GM23338 (cell line): ENCODE measurements around the gene DGKB. TPM values are rescaled to one million over a fixed set of nuclear protein-coding genes. Genes with fewer than 3 reads are reported as not detected.

Source experiments
- ATAC-seq: fragments of 200-7000 bp; cut with Tn5 transposase; 3 replicates; pipeline ENCODE4 v1.9.1; 2020
- DNase-seq: peaks from one replicate; pipeline ENCODE4 v3.0.0-alpha.2; 2015; ENCODE audit warnings: low spot score
- H2AFZ ChIP-seq: fragments of 200-600 bp; sonication (generic); 2 replicates; pipeline ENCODE4 v1.8.0; 2016; ENCODE audit warnings: antibody characterized with exemption, mild to moderate bottlenecking, moderate library complexity
- H3F3A ChIP-seq: fragments of 200-600 bp; sonication (generic); replicated peaks from 2 replicates; pipeline ENCODE4 v1.8.0; 2017; ENCODE audit warnings: antibody characterized with exemption, mixed run types, low read depth
- H3K27ac ChIP-seq: fragments of 200-600 bp; sonication (generic); 2 replicates; pipeline ENCODE4 v1.6.1; 2016; ENCODE audit warnings: low read depth
- H3K27me3 ChIP-seq: fragments of 200-600 bp; sonication (generic); 2 replicates; pipeline ENCODE4 v1.8.0; 2016; ENCODE audit warnings: mild to moderate bottlenecking, mixed run types, moderate library complexity; ENCODE audit not compliant: insufficient read depth
- H3K36me3 ChIP-seq: fragments of 200-600 bp; sonication (generic); 2 replicates; pipeline ENCODE4 v1.8.0; 2016; ENCODE audit warnings: mild to moderate bottlenecking; ENCODE audit not compliant: insufficient read depth
- H3K4me1 ChIP-seq: fragments of 200-600 bp; sonication (generic); 2 replicates; pipeline ENCODE4 v1.8.0; 2016; ENCODE audit warnings: mild to moderate bottlenecking, moderate library complexity; ENCODE audit not compliant: insufficient read depth
- H3K4me2 ChIP-seq: fragments of 200-600 bp; sonication (generic); 2 replicates; pipeline ENCODE4 v1.7.1; 2017; ENCODE audit warnings: mixed run types
- H3K4me3 ChIP-seq: fragments of 200-600 bp; sonication (generic); 2 replicates; pipeline ENCODE4 v1.6.1; 2016; ENCODE audit warnings: mixed run types
- H3K79me2 ChIP-seq: fragments of 200-600 bp; sonication (generic); replicated peaks from 2 replicates; pipeline ENCODE4 v1.8.0; 2017; ENCODE audit warnings: mild to moderate bottlenecking; ENCODE audit not compliant: insufficient read depth
- H3K9me2 ChIP-seq: fragments of 200-600 bp; sonication (generic); 2 replicates; pipeline ENCODE4 v1.8.0; 2017; ENCODE audit not compliant: insufficient read depth
- H4K20me1 ChIP-seq: fragments of 200-600 bp; sonication (generic); replicated peaks from 2 replicates; pipeline ENCODE4 v1.8.0; 2017; ENCODE audit warnings: mild to moderate bottlenecking; ENCODE audit not compliant: insufficient read depth
- H3K27ac Mint-ChIP-seq: 2 replicates; pipeline ENCODE4 v1.8.0; 2020; ENCODE audit warnings: inconsistent platforms, mild to moderate bottlenecking, moderate library complexity, mixed read lengths
- H3K27me3 Mint-ChIP-seq: 3 replicates; pipeline ENCODE4 v1.8.0; 2022; ENCODE audit warnings: low read depth, mild to moderate bottlenecking, moderate library complexity, mixed read lengths, inconsistent platforms; ENCODE audit not compliant: insufficient read depth, poor library complexity
- H3K36me3 Mint-ChIP-seq: 3 replicates; pipeline ENCODE4 v1.8.0; 2021; ENCODE audit warnings: low read depth, mild to moderate bottlenecking, inconsistent platforms, moderate library complexity, mixed read lengths
- H3K4me1 Mint-ChIP-seq: 3 replicates; pipeline ENCODE4 v1.8.0; 2020; ENCODE audit warnings: mild to moderate bottlenecking, inconsistent platforms, mixed read lengths
- H3K4me3 Mint-ChIP-seq: 3 replicates; pipeline ENCODE4 v1.8.0; 2021; ENCODE audit warnings: moderate library complexity, mild to moderate bottlenecking, inconsistent platforms, mixed read lengths
- H3K9me3 Mint-ChIP-seq: 3 replicates; pipeline ENCODE4 v1.8.0; 2020; ENCODE audit warnings: moderate library complexity, mild to moderate bottlenecking, inconsistent platforms, mixed read lengths
- JUNB ChIP-seq: IDR thresholded peaks from one replicate; pipeline ENCODE4 v1.6.1; 2016; ENCODE audit warnings: antibody characterized with exemption; ENCODE audit not compliant: unreplicated experiment
- NANOG ChIP-seq: IDR thresholded peaks from 2 replicates; pipeline ENCODE4 v1.6.1; 2016; ENCODE audit warnings: antibody characterized with exemption, borderline replicate concordance
- STAT1 ChIP-seq: IDR thresholded peaks from one replicate; pipeline ENCODE4 v1.6.1; 2016; ENCODE audit warnings: antibody characterized with exemption; ENCODE audit not compliant: unreplicated experiment
- ZNF114 ChIP-seq: fragments of 250-450 bp; sonication (Bioruptor Pico); IDR thresholded peaks from 2 replicates; pipeline ENCODE4 v1.5.0; 2020; ENCODE audit warnings: mild to moderate bottlenecking, moderate library complexity
- ZNF331 ChIP-seq: fragments of 250-450 bp; sonication (Bioruptor Pico); IDR thresholded peaks from 2 replicates; pipeline ENCODE4 v1.5.0; 2020; ENCODE audit warnings: low read depth, mild to moderate bottlenecking, moderate library complexity
- polyA plus RNA-seq: library from polyadenylated mRNA; unstranded; fragments of >200 nt; fragmentation: Nextera tagmentation; extraction: Ambion mirVana; gene quantifications from 2 replicates; pipeline ENCODE4 v1.2.1, GENCODE V29; 2016
- total RNA-seq: library from RNA; depleted of rRNA; stranded (reverse); fragments of >200 nt; shearing (Covaris generic); gene quantifications from 2 replicates; pipeline ENCODE4 v1.2.3, GENCODE V29; 2014
- TF ChIP-seq, protein P1 (sequence below): IDR thresholded peaks from 2 replicates; pipeline ENCODE4 v1.6.1; 2016; ENCODE audit warnings: antibody characterized with exemption
- TF ChIP-seq, protein P2 (sequence below): fragments of 250-450 bp; sonication (Bioruptor Pico); IDR thresholded peaks from 2 replicates; pipeline ENCODE4 v1.5.0; 2020; ENCODE audit warnings: mild to moderate bottlenecking, moderate library complexity
- TF ChIP-seq, protein P3 (sequence below), 2 experiments: fragments of 200-600 bp in 1 of 2; sonication (generic) in 1 of 2; conservative IDR thresholded peaks; 2 replicates each; pipeline versions ENCODE4 v1.5.1 to v1.6.1; 2016 to 2017; ENCODE audit warnings: antibody characterized with exemption in 2 of 2, low read depth in 2 of 2, mild to moderate bottlenecking in 2 of 2, moderate library complexity in 1 of 2
- TF ChIP-seq, protein P4 (sequence below): IDR thresholded peaks from one replicate; pipeline ENCODE4 v1.6.1; 2018; ENCODE audit warnings: antibody characterized with exemption; ENCODE audit not compliant: unreplicated experiment

DGKB gene
- total and polyA plus RNA-seq, 2 experiments from 2014 or later, result 4.8 to 11.5 TPM

DNA sequence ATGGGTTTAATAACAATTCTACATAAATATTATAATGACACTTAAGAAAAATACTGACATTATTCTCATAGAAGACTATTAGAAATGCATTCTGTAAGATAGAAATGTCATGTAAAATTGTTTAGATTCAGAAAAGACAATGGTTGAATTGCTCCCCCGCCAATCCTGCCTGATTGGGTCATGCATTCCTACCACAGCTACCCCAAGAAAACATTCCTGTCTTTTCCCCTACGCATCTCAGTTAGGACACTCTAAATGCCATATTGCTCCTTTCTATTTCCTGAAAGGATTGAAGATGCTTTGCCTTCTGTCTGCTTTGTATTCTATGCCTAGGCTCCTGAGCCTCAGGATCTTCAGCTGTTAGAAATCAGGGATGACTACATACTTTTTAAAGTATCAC, 109.4 kb downstream of the DGKB start (continued):
- TF ChIP-seq, protein P1, sequence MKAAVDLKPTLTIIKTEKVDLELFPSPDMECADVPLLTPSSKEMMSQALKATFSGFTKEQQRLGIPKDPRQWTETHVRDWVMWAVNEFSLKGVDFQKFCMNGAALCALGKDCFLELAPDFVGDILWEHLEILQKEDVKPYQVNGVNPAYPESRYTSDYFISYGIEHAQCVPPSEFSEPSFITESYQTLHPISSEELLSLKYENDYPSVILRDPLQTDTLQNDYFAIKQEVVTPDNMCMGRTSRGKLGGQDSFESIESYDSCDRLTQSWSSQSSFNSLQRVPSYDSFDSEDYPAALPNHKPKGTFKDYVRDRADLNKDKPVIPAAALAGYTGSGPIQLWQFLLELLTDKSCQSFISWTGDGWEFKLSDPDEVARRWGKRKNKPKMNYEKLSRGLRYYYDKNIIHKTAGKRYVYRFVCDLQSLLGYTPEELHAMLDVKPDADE, result no peak

DNA sequence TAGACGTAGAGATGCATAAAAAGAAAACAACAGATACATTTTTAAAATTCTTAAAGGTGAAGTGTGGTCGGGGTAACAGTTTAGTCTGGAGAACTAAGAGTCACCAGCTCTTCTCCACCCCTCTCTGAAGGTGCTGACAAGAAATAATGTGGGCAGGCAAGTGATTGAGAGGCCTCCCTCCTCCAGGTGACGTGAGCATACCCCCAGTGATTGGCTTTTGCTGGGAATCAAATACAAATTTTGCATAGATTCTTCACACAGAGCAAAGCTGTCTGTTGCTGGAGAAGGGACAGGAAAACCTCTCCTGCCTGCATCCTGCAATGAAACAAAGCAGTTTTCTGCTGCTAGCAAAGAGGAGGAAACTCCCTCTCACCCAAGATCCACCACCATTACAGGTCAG, 115.0 kb downstream of the DGKB start:
- H3K27me3 Mint-ChIP-seq, result no peaks in the 10 kb centered on the region
- Histone ChIP-seq H3K4me1 (no peaks in the 10 kb centered on the region), H3K9me2 (no peaks in the 10 kb centered on the region), H4K20me1 (no peaks in the 10 kb centered on the region), H3F3A (no peaks in the 10 kb centered on the region), H3K36me3 (no peaks in the 10 kb centered on the region), H3K79me2 (no peaks in the 10 kb centered on the region), H3K27ac (no peak overlapping the region), H3K4me3 (no peak overlapping the region), H3K4me2 (no peak overlapping the region), H2AFZ (no peak overlapping the region), H3K27me3 (no peaks in the 10 kb centered on the region)
- TF ChIP-seq ZNF331 (CRISPR knock-in tag) (no peak), NANOG (no peak), JUNB (no peak), ZNF114 (CRISPR knock-in tag) (no peak), STAT1 (no peak)
- TF ChIP-seq, protein P2, sequence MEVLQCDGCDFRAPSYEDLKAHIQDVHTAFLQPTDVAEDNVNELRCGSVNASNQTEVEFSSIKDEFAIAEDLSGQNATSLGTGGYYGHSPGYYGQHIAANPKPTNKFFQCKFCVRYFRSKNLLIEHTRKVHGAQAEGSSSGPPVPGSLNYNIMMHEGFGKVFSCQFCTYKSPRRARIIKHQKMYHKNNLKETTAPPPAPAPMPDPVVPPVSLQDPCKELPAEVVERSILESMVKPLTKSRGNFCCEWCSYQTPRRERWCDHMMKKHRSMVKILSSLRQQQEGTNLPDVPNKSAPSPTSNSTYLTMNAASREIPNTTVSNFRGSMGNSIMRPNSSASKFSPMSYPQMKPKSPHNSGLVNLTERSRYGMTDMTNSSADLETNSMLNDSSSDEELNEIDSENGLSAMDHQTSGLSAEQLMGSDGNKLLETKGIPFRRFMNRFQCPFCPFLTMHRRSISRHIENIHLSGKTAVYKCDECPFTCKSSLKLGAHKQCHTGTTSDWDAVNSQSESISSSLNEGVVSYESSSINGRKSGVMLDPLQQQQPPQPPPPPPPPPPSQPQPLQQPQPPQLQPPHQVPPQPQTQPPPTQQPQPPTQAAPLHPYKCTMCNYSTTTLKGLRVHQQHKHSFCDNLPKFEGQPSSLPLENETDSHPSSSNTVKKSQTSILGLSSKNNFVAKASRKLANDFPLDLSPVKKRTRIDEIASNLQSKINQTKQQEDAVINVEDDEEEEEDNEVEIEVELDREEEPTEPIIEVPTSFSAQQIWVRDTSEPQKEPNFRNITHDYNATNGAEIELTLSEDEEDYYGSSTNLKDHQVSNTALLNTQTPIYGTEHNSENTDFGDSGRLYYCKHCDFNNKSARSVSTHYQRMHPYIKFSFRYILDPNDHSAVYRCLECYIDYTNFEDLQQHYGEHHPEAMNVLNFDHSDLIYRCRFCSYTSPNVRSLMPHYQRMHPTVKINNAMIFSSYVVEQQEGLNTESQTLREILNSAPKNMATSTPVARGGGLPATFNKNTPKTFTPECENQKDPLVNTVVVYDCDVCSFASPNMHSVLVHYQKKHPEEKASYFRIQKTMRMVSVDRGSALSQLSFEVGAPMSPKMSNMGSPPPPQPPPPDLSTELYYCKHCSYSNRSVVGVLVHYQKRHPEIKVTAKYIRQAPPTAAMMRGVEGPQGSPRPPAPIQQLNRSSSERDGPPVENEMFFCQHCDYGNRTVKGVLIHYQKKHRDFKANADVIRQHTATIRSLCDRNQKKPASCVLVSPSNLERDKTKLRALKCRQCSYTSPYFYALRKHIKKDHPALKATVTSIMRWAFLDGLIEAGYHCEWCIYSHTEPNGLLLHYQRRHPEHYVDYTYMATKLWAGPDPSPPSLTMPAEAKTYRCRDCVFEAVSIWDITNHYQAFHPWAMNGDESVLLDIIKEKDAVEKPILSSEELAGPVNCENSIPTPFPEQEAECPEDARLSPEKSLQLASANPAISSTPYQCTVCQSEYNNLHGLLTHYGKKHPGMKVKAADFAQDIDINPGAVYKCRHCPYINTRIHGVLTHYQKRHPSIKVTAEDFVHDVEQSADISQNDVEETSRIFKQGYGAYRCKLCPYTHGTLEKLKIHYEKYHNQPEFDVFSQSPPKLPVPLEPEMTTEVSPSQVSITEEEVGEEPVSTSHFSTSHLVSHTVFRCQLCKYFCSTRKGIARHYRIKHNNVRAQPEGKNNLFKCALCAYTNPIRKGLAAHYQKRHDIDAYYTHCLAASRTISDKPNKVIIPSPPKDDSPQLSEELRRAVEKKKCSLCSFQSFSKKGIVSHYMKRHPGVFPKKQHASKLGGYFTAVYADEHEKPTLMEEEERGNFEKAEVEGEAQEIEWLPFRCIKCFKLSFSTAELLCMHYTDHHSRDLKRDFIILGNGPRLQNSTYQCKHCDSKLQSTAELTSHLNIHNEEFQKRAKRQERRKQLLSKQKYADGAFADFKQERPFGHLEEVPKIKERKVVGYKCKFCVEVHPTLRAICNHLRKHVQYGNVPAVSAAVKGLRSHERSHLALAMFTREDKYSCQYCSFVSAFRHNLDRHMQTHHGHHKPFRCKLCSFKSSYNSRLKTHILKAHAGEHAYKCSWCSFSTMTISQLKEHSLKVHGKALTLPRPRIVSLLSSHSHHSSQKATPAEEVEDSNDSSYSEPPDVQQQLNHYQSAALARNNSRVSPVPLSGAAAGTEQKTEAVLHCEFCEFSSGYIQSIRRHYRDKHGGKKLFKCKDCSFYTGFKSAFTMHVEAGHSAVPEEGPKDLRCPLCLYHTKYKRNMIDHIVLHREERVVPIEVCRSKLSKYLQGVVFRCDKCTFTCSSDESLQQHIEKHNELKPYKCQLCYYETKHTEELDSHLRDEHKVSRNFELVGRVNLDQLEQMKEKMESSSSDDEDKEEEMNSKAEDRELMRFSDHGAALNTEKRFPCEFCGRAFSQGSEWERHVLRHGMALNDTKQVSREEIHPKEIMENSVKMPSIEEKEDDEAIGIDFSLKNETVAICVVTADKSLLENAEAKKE, result no peak
- TF ChIP-seq, protein P3, sequence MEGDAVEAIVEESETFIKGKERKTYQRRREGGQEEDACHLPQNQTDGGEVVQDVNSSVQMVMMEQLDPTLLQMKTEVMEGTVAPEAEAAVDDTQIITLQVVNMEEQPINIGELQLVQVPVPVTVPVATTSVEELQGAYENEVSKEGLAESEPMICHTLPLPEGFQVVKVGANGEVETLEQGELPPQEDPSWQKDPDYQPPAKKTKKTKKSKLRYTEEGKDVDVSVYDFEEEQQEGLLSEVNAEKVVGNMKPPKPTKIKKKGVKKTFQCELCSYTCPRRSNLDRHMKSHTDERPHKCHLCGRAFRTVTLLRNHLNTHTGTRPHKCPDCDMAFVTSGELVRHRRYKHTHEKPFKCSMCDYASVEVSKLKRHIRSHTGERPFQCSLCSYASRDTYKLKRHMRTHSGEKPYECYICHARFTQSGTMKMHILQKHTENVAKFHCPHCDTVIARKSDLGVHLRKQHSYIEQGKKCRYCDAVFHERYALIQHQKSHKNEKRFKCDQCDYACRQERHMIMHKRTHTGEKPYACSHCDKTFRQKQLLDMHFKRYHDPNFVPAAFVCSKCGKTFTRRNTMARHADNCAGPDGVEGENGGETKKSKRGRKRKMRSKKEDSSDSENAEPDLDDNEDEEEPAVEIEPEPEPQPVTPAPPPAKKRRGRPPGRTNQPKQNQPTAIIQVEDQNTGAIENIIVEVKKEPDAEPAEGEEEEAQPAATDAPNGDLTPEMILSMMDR (conservative IDR thresholded peaks at IDR 0.05; ENCODE audit: low read depth in 2 of 2), result no peak
- TF ChIP-seq, protein P4, sequence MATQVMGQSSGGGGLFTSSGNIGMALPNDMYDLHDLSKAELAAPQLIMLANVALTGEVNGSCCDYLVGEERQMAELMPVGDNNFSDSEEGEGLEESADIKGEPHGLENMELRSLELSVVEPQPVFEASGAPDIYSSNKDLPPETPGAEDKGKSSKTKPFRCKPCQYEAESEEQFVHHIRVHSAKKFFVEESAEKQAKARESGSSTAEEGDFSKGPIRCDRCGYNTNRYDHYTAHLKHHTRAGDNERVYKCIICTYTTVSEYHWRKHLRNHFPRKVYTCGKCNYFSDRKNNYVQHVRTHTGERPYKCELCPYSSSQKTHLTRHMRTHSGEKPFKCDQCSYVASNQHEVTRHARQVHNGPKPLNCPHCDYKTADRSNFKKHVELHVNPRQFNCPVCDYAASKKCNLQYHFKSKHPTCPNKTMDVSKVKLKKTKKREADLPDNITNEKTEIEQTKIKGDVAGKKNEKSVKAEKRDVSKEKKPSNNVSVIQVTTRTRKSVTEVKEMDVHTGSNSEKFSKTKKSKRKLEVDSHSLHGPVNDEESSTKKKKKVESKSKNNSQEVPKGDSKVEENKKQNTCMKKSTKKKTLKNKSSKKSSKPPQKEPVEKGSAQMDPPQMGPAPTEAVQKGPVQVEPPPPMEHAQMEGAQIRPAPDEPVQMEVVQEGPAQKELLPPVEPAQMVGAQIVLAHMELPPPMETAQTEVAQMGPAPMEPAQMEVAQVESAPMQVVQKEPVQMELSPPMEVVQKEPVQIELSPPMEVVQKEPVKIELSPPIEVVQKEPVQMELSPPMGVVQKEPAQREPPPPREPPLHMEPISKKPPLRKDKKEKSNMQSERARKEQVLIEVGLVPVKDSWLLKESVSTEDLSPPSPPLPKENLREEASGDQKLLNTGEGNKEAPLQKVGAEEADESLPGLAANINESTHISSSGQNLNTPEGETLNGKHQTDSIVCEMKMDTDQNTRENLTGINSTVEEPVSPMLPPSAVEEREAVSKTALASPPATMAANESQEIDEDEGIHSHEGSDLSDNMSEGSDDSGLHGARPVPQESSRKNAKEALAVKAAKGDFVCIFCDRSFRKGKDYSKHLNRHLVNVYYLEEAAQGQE, result no peak
- H3K36me3 Mint-ChIP-seq, result peaks cover 3% of the 10 kb centered on the region; the same call in 1 of the 3 replicates
- no peak overlapping the region for H3K4me3 Mint-ChIP-seq
- no peak for ATAC-seq
- no peak for DNase-seq
- H3K27ac Mint-ChIP-seq, result no peak overlapping the region; the same call in 1 of the 2 replicates
- H3K4me1 Mint-ChIP-seq, result peaks cover 8% of the 10 kb centered on the region; the same call in 2 of the 3 replicates
- H3K9me3 Mint-ChIP-seq, result no peaks in the 10 kb centered on the region
